LNCaP clone FGC (cell line): Measurements from ENCODE around the gene XXYLT1.

Experiments
- DNase-seq: peaks from one replicate; pipeline ENCODE4 v3.0.0-alpha.2; 2011; ENCODE audit warnings: low read depth
- H3K4me3 ChIP-seq: 2 replicates; pipeline ENCODE4 v1.5.1; 2011; ENCODE audit warnings: mild to moderate bottlenecking, low read depth, low read length, control low read depth
- CTCF ChIP-seq: IDR thresholded peaks from 2 replicates; pipeline ENCODE4 v1.5.1; 2012; ENCODE audit warnings: mild to moderate bottlenecking; ENCODE audit not compliant: control insufficient read depth, insufficient read depth; ENCODE audit errors: extremely low read depth

Gene XXYLT1

DNA sequence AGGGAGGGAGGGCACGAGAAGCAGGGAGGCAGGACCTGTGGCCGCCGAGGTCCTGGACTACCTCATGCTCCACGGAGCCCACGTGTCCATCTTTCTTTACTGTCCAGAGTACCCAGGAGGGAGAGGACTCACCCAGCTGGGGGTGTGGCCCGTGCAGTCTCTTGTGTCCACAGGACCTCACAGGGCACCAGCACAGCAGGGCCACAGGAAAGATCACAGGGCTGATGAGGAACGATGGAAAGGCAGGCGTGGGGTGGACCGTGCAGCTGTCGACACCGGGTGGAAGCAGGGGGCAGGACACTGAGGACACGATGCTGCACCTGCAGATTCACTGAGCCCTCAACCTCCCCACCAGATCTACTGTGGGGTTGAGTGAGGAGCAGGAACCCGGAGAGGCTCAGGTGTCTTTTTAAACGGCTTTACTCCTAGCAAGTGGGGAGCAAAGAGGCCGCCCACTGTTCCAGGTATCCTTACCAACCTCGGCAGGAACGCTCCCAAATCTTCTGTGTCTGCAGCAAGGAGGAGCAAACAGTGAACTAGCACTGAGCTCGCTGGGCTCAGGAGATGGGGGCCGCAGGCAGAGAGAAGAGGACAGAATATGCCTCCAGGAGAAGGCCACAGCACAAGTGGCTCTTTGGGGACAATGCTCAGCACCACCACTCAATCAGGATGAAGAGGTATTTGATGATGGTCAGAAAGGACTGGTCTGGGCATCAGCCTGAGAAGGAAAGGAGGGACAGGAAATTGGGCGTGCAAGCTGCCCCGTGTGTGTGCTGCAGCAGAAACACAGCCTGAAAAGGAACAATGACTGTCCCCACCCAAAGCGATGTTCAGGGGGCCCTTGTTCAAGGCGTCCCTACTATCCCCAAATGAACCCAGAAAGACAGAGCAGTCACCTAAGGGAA lies 198.8 kb downstream of the XXYLT1 start:
- no peak overlapping the region for H3K4me3 ChIP-seq
- no peak for TF ChIP-seq CTCF
- DNase-seq, result no peak

DNA sequence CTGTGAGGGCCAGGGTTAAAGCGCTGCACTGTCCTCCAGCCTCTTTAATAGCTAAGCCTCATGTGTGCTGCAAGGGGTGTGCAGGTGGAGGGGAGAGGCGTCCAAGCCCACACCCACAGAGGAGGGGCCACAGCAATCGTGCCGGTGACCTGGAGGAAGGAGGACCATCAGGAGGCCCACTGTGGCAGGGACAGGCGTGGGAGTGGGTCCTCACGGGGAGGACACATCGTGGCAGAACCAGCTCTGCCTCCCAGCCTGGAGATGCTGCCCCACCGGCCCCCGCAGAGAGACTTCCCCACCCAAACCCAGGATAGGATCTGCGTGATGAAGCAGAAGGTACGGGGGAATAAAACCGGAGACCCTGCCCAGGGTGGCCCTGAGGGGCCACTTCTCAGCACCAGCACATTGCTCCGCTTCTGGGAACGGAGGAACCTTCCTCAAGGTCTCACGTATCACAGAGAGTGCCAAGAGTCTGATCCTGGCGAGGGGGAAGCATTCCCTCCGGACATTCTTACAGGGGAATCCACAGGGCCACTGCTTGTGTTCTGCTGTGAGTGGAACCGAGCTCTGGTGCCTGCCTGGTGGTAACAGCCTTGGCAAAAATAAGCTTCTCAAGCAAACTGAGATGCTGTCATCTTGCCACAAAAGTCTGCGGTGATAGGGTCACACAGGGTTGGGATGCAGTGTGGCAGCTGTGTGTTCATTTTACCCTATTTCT lies 199.8 kb downstream of the XXYLT1 start:
- TF ChIP-seq CTCF, result no peak
- no peak overlapping the region for H3K4me3 ChIP-seq
- DNase-seq, result no peak

GRCh38 chr3:195070336-195070735 lies 200.6 kb downstream of the XXYLT1 start:
- TF ChIP-seq CTCF, result no peak
- no peak overlapping the region for H3K4me3 ChIP-seq
- DNase-seq, result no peak

- TF ChIP-seq CTCF, result no peak
- DNase-seq, result no peak
- H3K4me3 ChIP-seq, result no peak overlapping the region
These were observed 201.3 kb downstream of the XXYLT1 start for GRCh38 chr3:195069501-195070251.

- no peak for DNase-seq
- H3K4me3 ChIP-seq, result no peak overlapping the region
These were observed 202.6 kb downstream of the XXYLT1 start for GRCh38 chr3:195068084-195069080.

More at GRCh38 chr3:195068084-195069080, 202.6 kb downstream of the XXYLT1 start:
- no peak for TF ChIP-seq CTCF
